ENCODE data around the gene ZNF177. TPM values are rescaled to one million over a fixed set of nuclear protein-coding genes. Genes with fewer than 3 reads are reported as not detected.
"Not testable (repeated sequence)": the region's sequence is repeated elsewhere in the genome, so short reads cannot be mapped to it uniquely, and the experiment has no call there.

The ZNF177 gene
- polyA plus RNA-seq (ENCODE audit: insufficient read length) = 6.0 TPM

DNA sequence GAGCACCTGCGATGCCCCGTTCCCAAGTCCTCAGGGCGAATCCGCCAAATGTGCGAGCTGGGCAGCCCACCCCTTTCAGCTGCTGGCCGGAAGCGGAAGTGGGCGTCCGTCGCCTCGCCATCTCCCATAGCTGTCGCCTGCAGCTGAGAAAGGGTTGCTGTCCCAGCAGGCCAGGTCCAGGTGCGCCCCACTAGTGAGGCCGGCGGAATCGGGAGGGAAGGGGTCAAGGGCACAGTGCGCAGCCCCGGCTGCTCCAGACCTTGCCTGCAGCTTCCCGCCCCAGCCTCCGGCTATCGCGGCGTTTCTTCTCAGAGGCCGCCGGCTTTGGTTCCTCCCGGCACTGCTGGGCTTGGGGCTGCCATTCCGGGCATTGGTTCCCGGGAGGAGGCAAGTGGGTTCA is at the start of gene ZNF177:
ZNF177 (plus strand) TSS at position 109 of the 400 bp plus-strand sequence. CDS start 15,299 bp downstream, outside the sequence.
- DNase-seq = peak; percentile 19

- DNase-seq = no peak
Measured at GRCh38 chr19:9313756-9314155, 49.1 kb upstream of the ZNF177 start.

GRCh38 chr19:9321338-9321737 is 41.5 kb upstream of the ZNF177 start:
- DNase-seq = no peak

DNA sequence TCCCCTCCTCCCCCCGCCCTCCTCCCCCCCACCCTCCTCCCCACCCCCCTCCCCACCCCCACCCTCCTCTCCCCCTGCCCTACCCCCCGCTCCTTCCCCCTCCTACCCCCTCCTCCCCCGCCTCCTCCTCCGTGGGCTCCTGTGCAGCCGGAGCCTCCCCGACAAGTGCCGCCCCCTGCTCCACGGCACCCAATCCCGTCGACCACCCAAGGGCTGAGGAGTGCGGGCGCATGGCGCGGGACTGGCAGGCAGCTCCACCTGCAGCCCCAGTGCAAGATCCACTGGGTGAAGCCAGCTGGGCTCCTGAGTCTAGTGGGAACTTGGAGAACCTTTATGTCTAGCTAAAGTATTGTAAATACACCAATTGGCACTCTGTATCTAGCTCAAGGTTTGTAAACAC is 41.1 kb upstream of the ZNF177 start:
- DNase-seq = not testable (repeated sequence)

GRCh38 chr19:9322201-9322600 is 40.6 kb upstream of the ZNF177 start:
- not testable (repeated sequence) for DNase-seq

DNA sequence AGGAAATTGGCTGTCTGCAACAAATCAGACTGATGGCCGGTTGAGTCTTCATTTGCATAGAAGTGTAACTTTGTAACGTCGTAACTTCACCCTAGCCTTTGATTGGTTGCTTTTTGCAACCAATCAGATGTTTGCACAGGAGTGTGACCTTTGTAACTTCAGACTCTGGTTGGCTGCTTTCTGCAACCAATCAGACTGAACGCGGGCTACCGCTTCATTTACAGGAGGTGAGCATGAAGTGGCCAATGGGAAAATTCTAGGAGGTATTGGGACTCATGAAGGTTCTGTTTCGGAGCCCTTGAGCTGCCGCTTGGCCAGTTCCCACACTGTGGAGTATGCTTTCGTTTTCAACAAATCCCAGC is 39.3 kb upstream of the ZNF177 start:
- DNase-seq = peak; percentile 64

DNA sequence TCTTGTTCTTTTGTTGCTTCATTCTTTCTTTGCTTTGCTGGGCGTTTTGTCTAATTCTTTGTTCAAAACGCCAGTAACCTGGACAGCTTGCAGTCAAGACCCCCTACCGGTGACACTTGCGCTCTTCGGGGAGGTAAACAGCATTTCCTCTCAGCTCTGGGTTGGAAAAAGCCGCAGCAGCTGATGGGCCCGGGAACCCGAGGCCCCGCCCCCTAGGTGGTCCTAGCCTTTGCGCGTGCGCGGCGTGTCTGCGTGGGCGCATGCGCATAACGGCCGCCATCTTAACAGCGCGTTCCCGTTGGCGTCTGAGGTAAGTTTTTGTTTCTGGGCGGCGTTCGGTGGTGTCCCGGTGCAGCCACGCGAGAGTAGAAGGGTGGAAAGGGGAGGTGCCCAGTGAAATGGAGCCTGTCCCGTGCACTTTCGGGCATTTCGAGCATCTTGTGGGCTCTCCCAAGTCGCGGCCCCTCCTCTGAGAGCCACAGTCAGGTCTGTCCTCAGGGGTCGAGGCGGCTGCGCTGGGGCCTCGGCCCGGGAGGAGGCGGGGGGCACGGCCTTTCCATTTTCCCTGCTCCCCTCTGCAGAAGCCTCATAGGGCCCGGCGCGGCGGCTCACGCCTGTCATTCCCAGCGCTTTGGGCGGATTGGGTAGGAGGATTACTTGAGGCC is 38.8 kb upstream of the ZNF177 start, which contains the start of gene ZNF559:
ZNF559 (plus strand) TSS at position 261 of the 665 bp plus-strand sequence. CDS start 14,371 bp downstream, outside the sequence.
- peak; percentile 98 for DNase-seq

DNA sequence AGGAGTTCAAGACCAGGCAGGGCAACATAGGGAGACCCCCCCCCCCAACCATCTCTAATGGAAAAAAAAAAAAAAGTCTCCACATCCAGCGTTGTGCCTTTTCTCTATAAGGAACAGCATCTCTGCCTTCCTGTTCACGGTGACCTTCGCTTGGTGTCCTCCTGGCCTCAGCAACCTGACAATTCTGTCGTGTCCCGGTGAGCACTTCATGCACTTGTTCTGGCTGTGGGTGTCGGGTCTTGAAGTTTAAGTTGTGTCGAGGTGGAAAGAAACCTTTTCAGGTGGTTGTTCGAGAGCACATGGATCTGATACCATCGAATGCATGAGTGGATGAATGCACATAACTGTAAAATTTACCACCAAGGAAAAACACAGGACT is 38.2 kb upstream of the ZNF177 start:
- no peak for DNase-seq

DNA sequence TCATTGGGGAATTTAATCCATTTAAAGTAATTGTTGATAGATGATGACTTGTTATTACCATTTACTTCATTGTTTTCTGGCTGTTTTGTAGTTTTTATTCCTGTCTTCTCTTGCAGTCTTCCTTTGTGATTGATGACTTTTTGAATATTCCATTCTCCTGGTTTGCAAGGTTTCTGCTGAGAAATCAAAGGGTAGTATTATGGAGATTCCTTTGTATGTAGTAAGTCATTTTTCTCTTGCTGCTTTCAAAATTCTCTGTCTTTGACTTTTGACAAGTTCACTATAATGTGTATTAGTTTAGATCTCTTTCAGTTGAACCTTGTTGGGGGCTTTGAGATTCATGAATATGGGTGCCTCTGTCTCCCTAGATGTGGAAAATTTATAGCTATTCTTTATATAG is 32.8 kb upstream of the ZNF177 start:
- DNase-seq = no peak

GRCh38 chr19:9342610-9343304 is 20.1 kb upstream of the ZNF177 start:
- no peak for DNase-seq

DNA sequence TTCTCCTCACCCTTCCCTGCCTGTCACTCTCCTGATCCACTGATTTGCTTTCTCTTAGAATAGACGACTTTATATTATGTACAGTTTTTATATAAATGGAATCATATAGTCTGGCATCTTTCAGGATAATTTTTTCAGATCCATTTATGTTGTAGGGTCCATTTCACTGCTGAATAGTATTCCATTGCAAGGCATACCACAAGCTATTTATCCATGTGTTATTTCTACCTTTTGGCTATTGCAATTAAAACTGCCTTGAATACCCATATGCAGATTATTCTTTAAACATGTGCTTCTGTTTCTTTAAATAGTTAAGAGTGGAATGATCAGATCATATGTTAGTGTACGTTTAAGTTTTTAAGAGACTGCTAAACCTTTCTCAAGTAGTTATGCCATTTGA is 17.8 kb upstream of the ZNF177 start:
- no peak for DNase-seq

DNA sequence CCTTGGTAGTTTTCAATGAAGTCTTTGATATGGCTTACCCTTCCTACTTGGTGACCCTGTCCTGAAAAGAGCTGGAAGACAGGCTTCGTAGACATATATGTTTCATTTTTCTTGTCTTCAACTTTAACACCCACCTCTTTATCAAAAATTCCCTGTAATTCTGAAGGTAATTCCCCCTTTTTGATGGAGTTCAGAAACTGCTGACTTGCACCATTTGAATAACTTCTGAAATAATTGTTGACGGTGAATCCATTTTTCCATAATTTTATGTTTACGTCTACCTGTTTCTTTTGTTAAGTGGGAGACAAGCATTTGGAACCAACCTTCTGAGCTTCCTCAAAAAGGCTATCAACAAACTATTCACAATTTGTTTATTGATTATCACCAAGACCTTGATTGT is 14.6 kb upstream of the ZNF177 start:
- DNase-seq = no peak

- no peak for DNase-seq
Measured at GRCh38 chr19:9348671-9349070, 14.1 kb upstream of the ZNF177 start.

DNA sequence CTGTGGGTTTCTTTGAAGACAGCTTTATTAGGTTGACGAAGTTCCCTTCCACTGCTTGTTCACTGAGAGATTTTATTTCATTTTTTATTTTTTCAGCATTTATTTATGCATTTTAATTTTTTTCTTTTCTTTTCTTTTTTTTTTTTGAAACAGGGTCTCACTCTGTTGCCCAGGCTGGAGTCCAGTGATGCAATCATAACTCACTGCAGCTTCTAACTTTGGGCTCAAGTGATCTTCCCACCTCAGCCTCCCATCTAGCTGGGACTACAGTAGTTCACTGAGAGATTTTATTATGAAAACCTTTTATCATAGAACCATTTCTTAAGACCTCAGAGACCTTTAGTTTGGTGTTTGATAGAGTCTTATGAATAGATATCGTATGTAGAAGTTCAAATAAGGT is 10.3 kb upstream of the ZNF177 start:
- no peak for DNase-seq

GRCh38 chr19:9353011-9353410 is 9.8 kb upstream of the ZNF177 start:
- DNase-seq = no peak

DNA sequence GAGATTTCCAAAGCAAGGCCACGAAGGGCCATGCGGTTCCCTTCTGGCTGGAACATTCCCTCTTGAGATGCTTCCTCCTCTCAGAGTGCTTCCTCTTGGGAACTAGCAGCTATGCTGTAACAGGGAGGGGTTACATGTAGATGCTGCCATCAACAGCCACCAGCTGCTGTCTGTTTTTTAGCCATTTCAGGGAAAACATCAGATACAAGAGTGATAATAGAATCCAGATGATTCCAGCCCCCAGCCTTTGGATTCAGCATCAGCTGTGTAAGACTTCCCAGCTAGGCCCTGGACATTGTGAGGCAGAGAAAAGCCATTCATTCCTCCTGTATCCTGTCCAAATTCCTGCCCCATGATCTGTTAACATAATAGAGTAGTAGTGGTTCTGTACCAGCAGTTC is 8.2 kb upstream of the ZNF177 start:
- DNase-seq = no peak

GRCh38 chr19:9370738-9371619 is 8.2 kb downstream of the ZNF177 start:
- no peak for DNase-seq

DNA sequence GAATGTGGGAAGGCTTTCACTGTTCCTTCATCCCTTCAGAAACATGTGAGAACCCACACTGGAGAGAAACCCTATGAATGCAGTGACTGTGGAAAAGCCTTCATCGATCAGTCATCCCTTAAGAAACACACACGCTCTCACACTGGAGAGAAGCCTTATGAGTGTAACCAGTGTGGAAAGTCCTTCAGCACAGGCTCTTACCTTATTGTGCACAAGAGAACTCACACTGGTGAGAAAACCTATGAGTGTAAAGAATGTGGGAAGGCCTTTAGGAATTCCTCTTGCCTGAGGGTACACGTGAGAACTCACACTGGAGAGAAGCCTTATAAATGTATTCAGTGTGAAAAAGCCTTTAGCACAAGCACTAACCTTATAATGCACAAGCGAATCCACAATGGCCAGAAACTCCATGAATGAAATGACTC is 18.6 kb downstream of the ZNF177 start:
- DNase-seq = no peak

DNA sequence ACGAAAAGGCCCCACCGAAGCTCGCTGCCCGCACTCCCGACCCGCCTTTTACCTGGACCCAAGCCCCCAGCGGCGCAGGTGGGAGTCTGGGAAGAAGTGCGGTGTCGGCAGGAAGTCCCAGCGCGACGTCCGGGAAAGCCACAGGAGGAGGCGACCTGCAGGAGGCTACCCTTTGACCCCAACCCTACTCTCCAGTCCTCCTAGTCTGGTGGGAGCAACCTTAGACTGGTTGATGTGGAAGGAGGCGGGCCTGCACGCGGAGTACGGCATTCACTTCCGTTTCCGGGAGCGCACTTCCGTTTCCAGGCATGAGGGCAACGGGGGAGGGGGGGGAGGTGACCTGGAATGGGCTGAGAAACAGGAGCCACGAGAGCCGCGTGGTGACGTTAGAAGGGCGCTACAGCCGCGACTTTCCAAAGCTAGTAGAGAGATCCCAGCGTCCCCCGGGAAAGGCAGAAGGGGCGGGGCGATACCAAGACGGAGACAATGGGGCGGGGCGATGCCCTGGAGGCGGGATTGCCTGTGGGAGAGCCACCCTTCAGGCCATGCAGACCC is 44.1 kb downstream of the ZNF177 start:
- peak; percentile 79 for DNase-seq

DNA sequence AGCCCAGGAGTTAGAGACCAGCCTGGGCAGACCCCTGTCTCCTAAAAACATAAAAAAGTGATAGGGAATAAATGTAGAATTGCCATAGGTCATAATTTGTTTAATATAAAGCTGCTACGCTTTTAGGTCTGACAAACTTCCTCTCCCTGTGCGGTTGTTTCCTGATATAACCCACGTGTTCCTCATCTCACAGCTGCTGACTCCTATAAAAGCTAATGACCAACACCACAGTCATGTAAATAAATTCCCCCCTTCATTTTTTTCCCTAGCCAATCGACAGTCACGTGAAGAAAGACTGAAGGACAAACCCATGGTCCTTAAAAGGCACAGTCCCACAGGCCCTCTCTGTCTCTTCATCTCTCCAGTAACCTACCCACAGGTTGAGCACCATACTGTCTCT is 45.0 kb downstream of the ZNF177 start:
- no peak for DNase-seq

DNA sequence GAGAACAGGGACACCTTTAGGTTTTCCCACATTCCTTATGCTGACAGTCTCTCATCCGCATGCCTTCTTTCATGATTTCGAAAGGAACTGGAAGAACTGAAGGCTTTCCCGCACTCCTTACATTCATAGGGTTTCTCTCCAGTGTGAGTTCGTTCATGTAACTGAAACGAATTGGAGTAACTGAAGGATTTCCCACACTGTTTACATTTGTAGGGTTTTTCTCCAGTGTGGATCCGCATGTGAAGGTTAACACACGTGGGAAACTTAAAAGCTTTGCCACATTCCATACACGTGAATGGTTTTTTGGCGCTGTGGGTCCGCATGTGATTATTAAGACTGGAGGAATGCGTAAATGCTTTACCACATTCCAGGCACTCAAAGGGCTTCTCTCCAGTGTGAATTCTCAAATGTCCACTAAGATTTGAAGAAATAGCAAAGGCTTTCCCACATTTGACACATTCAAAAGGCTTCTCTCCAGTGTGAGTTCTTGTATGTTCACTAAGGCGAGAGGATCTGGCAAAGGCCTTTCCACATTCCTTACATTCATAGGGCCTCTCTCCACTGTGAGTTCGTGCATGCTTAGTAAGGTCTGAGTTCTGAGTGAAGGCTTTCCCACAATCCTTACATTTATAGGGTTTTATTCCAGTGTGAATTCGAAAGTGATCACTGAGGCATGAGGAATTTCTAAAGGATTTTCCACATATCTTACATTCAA is 50.6 kb downstream of the ZNF177 start:
- no peak for DNase-seq

DNA sequence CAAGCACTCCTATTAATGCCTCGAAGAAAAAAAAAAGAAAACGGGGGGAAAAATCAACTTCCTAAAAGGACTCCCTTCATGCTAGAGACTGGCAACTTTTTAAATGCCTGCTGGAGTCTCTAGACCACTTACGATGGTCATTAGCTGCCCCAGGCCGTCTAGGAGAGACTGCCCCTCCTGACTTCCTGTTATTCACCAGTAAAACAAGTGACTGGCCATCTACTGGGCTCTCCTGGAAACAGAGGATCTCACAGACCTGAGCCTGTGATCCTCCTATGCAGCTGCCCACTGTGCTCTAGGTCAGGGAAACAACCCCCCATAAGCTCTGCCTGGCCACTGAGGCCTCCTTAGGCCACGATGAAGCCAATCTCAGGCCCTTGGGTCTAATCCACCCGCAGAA is 65.1 kb downstream of the ZNF177 start:
- DNase-seq = no peak
